ENCODE results near the gene RPS8.

- TF ChIP-seq CTCF (IDR thresholded peaks at IDR 0.05) (no peak), EZH2 (IDR thresholded peaks at IDR 0.05) (no peak), EZH2phosphoT487 (IDR thresholded peaks at IDR 0.05) (no peak)
Measured at GRCh38 chr1:44806704-44807363, 31.5 kb downstream of the RPS8 start, which contains the start of gene DYNLT4.
